HepG2 (cell line): ENCODE results near the gene TH. TPM values are rescaled to one million over a fixed set of nuclear protein-coding genes. Genes with fewer than 3 reads are reported as not detected.

Experiments used
- ASH2L ChIP-seq: fragments of 300-600, 200-600 bp; sonication (generic); IDR thresholded peaks from 2 replicates; pipeline ENCODE4 v1.7.0; 2017; ENCODE audit warnings: low read depth, mild to moderate bottlenecking, moderate library complexity, mixed read lengths, low read length; ENCODE audit not compliant: insufficient read length
- GLI4 ChIP-seq: sonication (generic); formaldehyde crosslinking; IDR thresholded peaks from 2 replicates; pipeline ENCODE4 v1.5.1; 2020; ENCODE audit warnings: missing genetic modification reagents, mild to moderate bottlenecking, moderate library complexity, borderline replicate concordance
- HES4 ChIP-seq: sonication (generic); formaldehyde crosslinking; IDR thresholded peaks from 2 replicates; pipeline ENCODE4 v1.9.0; 2021; ENCODE audit warnings: mild to moderate bottlenecking, missing genetic modification reagents, borderline replicate concordance
- HOXA3 ChIP-seq: sonication (generic); formaldehyde crosslinking; IDR thresholded peaks from 2 replicates; pipeline ENCODE4 v1.5.0; 2020; ENCODE audit warnings: missing genetic modification reagents
- NFIC ChIP-seq: IDR thresholded peaks from 2 replicates; pipeline ENCODE4 v1.6.1; 2012; ENCODE audit warnings: mild to moderate bottlenecking, low read length, inconsistent platforms
- NR3C1 ChIP-seq: sonication (generic); formaldehyde crosslinking; IDR thresholded peaks from 2 replicates; pipeline ENCODE4 v1.4.0; 2020; ENCODE audit warnings: missing genetic modification reagents
- RARA ChIP-seq: IDR thresholded peaks from 2 replicates; pipeline ENCODE4 v1.6.1; 2016; ENCODE audit warnings: missing genetic modification reagents, missing compliant biosample characterization
- YEATS4 ChIP-seq: sonication (generic); formaldehyde crosslinking; IDR thresholded peaks from 2 replicates; pipeline ENCODE4 v1.4.0; 2020; ENCODE audit warnings: missing genetic modification reagents, borderline replicate concordance
- ZNF121 ChIP-seq: sonication (generic); formaldehyde crosslinking; IDR thresholded peaks from 2 replicates; pipeline ENCODE4 v1.5.0; 2020; ENCODE audit warnings: mild to moderate bottlenecking, missing genetic modification reagents
- ZNF564 ChIP-seq: sonication (generic); formaldehyde crosslinking; IDR thresholded peaks from 2 replicates; pipeline ENCODE4 v1.8.1; 2023; ENCODE audit warnings: mild to moderate bottlenecking, missing genetic modification reagents
- ZNF589 ChIP-seq: sonication (generic); formaldehyde crosslinking; conservative IDR thresholded peaks from 2 replicates; pipeline ENCODE4 v1.8.0; 2022; ENCODE audit warnings: mild to moderate bottlenecking, moderate library complexity, missing genetic modification reagents
- ZNF891 ChIP-seq: sonication (generic); formaldehyde crosslinking; IDR thresholded peaks from 2 replicates; pipeline ENCODE4 v1.5.0; 2020; ENCODE audit warnings: mild to moderate bottlenecking, missing genetic modification reagents
- ZSCAN30 ChIP-seq: sonication (generic); formaldehyde crosslinking; IDR thresholded peaks from 2 replicates; pipeline ENCODE4 v1.5.0; 2020; ENCODE audit warnings: mild to moderate bottlenecking, missing genetic modification reagents
- polyA plus RNA-seq, 8 experiments: library from polyadenylated mRNA; depleted of rRNA in 3 of 8; stranded (reverse) in 7 of 8; unstranded in 1 of 8; fragments of >200 nt; fragmentation: Illumina TruSeq in 4 of 8; extraction: Trizol in 4 of 8; gene quantifications; 2 replicates each; pipeline versions ENCODE4 v1.2.1 to v1.2.3, GENCODE V29; 2011 to 2016; ENCODE audit warnings: low read depth in 4 of 8, missing spikeins in 1 of 8, mixed read lengths in 1 of 8; ENCODE audit not compliant: insufficient read depth in 1 of 8
- total RNA-seq, 5 experiments: library from RNA; depleted of rRNA; stranded (reverse); fragments of >200 nt; fragmentation: Illumina TruSeq; extraction: Trizol; gene quantifications; 2 replicates each; pipeline ENCODE4 v1.2.3, GENCODE V29; 2016; ENCODE audit warnings: low read depth in 1 of 5
- TF ChIP-seq, protein P1 (sequence below), 2 experiments: fragments of 450-650 bp in 1 of 2; sonication (generic) in 1 of 2; formaldehyde crosslinking in 1 of 2; IDR thresholded peaks; 2 replicates each; pipeline versions ENCODE4 v1.6.1 to v1.8.0; 2016 to 2022; ENCODE audit warnings: antibody characterized with exemption in 1 of 2, mild to moderate bottlenecking in 1 of 2, missing genetic modification reagents in 1 of 2
- TF ChIP-seq, protein P2 (sequence below): sonication (generic); formaldehyde crosslinking; IDR thresholded peaks from 2 replicates; pipeline ENCODE4 v1.5.0; 2020; ENCODE audit warnings: mild to moderate bottlenecking, missing genetic modification reagents, borderline replicate concordance

Gene TH
- total and polyA plus RNA-seq, 2 of the 13 experiments (the other 11 are each of a cell fraction or from before 2014, with no cell fraction given) = 0.36 TPM; not detected in 1

DNA sequence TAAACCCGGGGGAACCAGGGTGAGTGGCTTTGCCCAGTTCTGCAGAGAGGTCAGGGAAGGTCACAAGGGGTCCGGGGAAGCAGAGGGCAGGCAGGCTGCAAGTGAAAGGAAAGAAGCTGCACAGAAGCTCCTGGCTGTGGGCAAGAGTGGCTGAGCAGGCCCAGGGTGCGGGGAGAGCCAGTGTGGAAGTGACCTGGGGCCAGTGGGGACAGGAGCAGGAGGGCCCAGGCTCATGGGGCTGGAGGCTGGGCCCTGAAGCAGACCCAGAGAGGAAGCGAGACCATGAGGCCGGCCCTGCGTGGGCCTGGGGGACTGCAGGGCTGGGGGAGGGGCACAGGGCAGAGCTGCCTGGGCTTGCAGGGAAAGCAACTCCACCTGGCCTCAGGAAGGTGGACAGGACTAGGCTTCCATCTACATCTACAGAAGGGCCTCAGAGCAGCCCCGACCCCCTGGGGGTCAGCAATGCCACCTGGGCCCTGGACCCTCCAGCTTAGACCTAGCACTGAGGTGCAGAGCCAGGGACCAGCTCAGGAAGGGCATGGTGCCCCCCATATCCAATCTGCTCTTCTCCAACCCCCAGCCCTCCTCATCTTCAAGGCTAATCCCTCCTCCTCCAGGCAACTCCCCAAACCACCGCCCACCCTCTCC lies 44.0 kb downstream of the TH start (continued):
- TF ChIP-seq, protein P1, sequence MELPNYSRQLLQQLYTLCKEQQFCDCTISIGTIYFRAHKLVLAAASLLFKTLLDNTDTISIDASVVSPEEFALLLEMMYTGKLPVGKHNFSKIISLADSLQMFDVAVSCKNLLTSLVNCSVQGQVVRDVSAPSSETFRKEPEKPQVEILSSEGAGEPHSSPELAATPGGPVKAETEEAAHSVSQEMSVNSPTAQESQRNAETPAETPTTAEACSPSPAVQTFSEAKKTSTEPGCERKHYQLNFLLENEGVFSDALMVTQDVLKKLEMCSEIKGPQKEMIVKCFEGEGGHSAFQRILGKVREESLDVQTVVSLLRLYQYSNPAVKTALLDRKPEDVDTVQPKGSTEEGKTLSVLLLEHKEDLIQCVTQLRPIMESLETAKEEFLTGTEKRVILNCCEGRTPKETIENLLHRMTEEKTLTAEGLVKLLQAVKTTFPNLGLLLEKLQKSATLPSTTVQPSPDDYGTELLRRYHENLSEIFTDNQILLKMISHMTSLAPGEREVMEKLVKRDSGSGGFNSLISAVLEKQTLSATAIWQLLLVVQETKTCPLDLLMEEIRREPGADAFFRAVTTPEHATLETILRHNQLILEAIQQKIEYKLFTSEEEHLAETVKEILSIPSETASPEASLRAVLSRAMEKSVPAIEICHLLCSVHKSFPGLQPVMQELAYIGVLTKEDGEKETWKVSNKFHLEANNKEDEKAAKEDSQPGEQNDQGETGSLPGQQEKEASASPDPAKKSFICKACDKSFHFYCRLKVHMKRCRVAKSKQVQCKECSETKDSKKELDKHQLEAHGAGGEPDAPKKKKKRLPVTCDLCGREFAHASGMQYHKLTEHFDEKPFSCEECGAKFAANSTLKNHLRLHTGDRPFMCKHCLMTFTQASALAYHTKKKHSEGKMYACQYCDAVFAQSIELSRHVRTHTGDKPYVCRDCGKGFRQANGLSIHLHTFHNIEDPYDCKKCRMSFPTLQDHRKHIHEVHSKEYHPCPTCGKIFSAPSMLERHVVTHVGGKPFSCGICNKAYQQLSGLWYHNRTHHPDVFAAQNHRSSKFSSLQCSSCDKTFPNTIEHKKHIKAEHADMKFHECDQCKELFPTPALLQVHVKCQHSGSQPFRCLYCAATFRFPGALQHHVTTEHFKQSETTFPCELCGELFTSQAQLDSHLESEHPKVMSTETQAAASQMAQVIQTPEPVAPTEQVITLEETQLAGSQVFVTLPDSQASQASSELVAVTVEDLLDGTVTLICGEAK (IDR thresholded peaks at IDR 0.05) = no peak
- TF ChIP-seq, protein P1 (CRISPR knock-in tag; IDR thresholded peaks at IDR 0.05) = no peak
- TF ChIP-seq YEATS4 (CRISPR knock-in tag) (no peak), ASH2L (no peak), GLI4 (CRISPR knock-in tag) (no peak), RARA (CRISPR knock-in tag) (no peak), HES4 (CRISPR knock-in tag) (peak; percentile 50; the same call in 1 of the 2 replicates), NR3C1 (no peak), HOXA3 (CRISPR knock-in tag) (no peak), ZSCAN30 (CRISPR knock-in tag) (no peak), NFIC (no peak), ZNF891 (CRISPR knock-in tag) (no peak), ZNF564 (CRISPR knock-in tag) (0 out of 2 replicates have a peak, but pooled peaks have one; percentile 50), ZNF121 (CRISPR knock-in tag) (no peak), ZNF589 (CRISPR knock-in tag) (no peak)
- TF ChIP-seq, protein P2, sequence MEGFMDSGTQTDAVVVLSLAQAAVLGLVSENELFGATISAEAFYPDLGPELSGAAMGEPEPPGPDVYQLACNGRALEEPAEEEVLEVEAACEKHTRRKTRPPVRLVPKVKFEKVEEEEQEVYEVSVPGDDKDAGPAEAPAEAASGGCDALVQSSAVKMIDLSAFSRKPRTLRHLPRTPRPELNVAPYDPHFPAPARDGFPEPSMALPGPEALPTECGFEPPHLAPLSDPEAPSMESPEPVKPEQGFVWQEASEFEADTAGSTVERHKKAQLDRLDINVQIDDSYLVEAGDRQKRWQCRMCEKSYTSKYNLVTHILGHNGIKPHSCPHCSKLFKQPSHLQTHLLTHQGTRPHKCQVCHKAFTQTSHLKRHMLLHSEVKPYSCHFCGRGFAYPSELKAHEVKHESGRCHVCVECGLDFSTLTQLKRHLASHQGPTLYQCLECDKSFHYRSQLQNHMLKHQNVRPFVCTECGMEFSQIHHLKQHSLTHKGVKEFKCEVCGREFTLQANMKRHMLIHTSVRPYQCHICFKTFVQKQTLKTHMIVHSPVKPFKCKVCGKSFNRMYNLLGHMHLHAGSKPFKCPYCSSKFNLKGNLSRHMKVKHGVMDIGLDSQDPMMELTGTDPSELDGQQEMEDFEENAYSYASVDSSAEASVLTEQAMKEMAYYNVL = no peak
